ENCODE measurements around the gene RPS23.

RPS23 gene

DNA sequence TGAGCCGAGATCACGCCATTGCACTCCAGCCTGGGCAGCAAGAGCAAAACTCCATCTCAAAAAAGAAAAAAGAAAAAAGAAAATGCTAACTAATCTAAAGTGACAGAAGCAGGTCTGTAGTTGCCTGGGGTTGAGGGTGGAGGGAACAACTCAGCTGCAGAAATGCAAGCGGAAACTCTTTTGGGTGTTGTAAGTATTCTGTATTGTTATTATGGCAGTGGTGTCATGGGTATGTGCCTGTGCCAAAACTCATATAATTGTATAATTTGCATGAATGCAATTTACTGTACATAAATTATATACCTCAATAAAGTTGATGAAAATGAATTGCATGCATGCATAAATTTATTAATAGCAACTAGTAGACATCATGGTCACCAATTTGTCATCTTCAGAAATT lies 23.0 kb upstream of the RPS23 start:
- TF ChIP-seq GATA1 (IDR thresholded peaks at IDR 0.05; ENCODE audit: low read depth, low read length): no peak
- no peak for DNase-seq

- no peak for TF ChIP-seq GATA1 (IDR thresholded peaks at IDR 0.05; ENCODE audit: low read depth, low read length)
- no peak for TF ChIP-seq POLR2A (IDR thresholded peaks at IDR 0.05; ENCODE audit: low read length)
- DNase-seq: no peak
These were observed 20.5 kb upstream of the RPS23 start for GRCh38 chr5:82298668-82299067.

GRCh38 chr5:82297711-82298110 lies 19.6 kb upstream of the RPS23 start:
- TF ChIP-seq GATA1 (IDR thresholded peaks at IDR 0.05; ENCODE audit: low read depth, low read length) (no peak), POLR2A (IDR thresholded peaks at IDR 0.05; ENCODE audit: low read length) (no peak)
- no peak for DNase-seq

DNA sequence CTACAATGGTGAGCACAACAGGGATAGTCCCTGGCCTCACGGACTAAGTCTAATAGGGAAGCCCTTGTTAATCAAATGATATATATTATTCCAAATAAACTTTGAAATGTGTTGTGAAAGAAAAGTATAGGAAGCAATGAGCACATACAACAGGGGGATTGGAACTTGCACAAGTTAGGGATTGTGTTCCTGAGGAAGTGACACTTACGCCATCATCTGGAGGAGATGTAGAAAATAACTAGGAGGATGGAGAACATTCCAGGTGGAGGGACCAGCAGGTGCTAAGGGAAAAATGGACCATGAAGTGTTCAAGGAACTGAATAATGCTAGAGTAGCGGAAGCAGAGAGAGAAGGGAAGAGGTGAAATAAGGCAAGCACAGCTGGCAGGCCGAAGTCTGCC lies 18.8 kb upstream of the RPS23 start:
- no peak for TF ChIP-seq GATA1 (IDR thresholded peaks at IDR 0.05; ENCODE audit: low read depth, low read length)
- TF ChIP-seq POLR2A (IDR thresholded peaks at IDR 0.05; ENCODE audit: low read length): no peak
- DNase-seq: no peak

DNA sequence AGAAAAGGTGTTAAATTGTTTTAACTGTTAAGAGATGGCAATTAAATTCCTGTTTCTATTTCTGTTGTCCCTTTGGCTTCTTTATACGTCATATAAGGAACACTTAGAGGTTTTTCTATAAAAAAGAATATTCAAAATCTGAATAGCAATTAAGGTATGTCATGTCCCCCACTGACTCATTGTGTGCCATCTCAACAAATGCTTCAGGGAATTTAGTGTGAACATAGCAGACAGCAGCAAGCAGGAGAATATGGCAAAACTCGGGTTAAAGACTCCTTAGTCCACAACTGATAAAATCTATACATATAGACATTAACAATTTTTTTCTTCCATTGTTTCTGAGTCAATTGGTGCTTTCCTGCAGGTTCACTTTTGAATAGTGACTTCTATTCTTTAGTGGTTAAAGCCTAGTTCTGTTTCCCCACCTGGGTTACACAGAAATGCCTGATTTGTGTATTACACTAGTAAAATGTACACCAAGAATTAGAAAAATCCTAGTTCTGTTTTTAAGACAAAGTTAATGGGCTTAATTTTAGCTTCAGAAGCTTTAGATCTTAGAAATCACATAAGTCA lies 17.9 kb upstream of the RPS23 start:
- TF ChIP-seq POLR2A (IDR thresholded peaks at IDR 0.05; ENCODE audit: low read length) (no peak), GATA1 (IDR thresholded peaks at IDR 0.05; ENCODE audit: low read depth, low read length) (no peak)
- no peak for DNase-seq

- peak in 1 of 2 experiments; percentile 8 for DNase-seq
These were observed 17.0 kb upstream of the RPS23 start for GRCh38 chr5:82295144-82295543.

GRCh38 chr5:82291420-82291819 lies 13.3 kb upstream of the RPS23 start:
- DNase-seq: no peak
- TF ChIP-seq GATA1 (IDR thresholded peaks at IDR 0.05; ENCODE audit: low read depth, low read length): no peak
- no peak for TF ChIP-seq POLR2A (IDR thresholded peaks at IDR 0.05; ENCODE audit: low read length)

More at GRCh38 chr5:82295144-82295543, 17.0 kb upstream of the RPS23 start:
- no peak for TF ChIP-seq POLR2A (IDR thresholded peaks at IDR 0.05; ENCODE audit: low read length)
- TF ChIP-seq GATA1 (IDR thresholded peaks at IDR 0.05; ENCODE audit: low read depth, low read length): no peak

- TF ChIP-seq GATA1 (IDR thresholded peaks at IDR 0.05; ENCODE audit: low read depth, low read length) (no peak), POLR2A (IDR thresholded peaks at IDR 0.05; ENCODE audit: low read length) (no peak)
- DNase-seq: no peak
These were observed 12.8 kb upstream of the RPS23 start for GRCh38 chr5:82290908-82291307.

- TF ChIP-seq POLR2A (IDR thresholded peaks at IDR 0.05; ENCODE audit: low read length) (no peak), GATA1 (IDR thresholded peaks at IDR 0.05; ENCODE audit: low read depth, low read length) (no peak)
- no peak for DNase-seq
These were observed 11.9 kb upstream of the RPS23 start for GRCh38 chr5:82290005-82290404.

GRCh38 chr5:82287625-82288024 lies 9.5 kb upstream of the RPS23 start:
- DNase-seq: no peak
- TF ChIP-seq GATA1 (IDR thresholded peaks at IDR 0.05; ENCODE audit: low read depth, low read length): no peak
- no peak for TF ChIP-seq POLR2A (IDR thresholded peaks at IDR 0.05; ENCODE audit: low read length)

DNA sequence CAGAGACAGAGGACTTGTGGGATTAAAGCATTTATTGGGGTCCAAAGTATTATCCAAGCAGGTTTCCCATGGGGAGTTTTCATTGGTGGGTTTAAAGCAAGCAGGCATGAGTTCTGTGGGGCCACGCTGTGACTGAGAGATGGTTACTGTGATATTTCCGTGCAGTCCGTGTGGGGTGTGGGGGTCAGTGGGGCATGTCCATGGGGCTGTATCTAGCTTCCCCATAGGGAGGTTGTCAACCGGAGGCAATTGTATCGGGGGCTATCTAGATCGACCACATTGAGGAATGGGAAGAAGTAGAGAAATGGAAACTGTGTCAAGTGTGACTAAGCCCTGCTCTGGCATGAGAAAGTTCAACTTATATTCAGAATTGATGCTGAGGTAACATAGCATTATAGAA lies 7.1 kb upstream of the RPS23 start:
- TF ChIP-seq POLR2A (IDR thresholded peaks at IDR 0.05; ENCODE audit: low read length): no peak
- TF ChIP-seq GATA1 (IDR thresholded peaks at IDR 0.05; ENCODE audit: low read depth, low read length): no peak
- DNase-seq: peak; percentile 35 to 75

GRCh38 chr5:82283893-82284292 lies 5.7 kb upstream of the RPS23 start:
- TF ChIP-seq GATA1 (IDR thresholded peaks at IDR 0.05; ENCODE audit: low read depth, low read length): no peak
- TF ChIP-seq POLR2A (IDR thresholded peaks at IDR 0.05; ENCODE audit: low read length): no peak
- peak in 1 of 2 experiments; percentile 38 for DNase-seq

GRCh38 chr5:82278711-82279370 lies 687 bp upstream of the RPS23 start:
- DNase-seq: no peak

GRCh38 chr5:82277613-82277986 lies 554 bp downstream of the RPS23 start:
- TF ChIP-seq GATA1 (IDR thresholded peaks at IDR 0.05; ENCODE audit: low read depth, low read length): no peak
- no peak for TF ChIP-seq POLR2A (IDR thresholded peaks at IDR 0.05; ENCODE audit: low read length)
- peak; percentile 63 to 70 for DNase-seq

More at GRCh38 chr5:82278711-82279370, 687 bp upstream of the RPS23 start:
- TF ChIP-seq GATA1 (IDR thresholded peaks at IDR 0.05; ENCODE audit: low read depth, low read length) (no peak), POLR2A (IDR thresholded peaks at IDR 0.05; ENCODE audit: low read length) (peak; percentile 71)
